Naive thymus-derived CD4-positive, alpha-beta T cell (primary cell): Measurements from ENCODE around the gene VKORC1L1. TPM values are rescaled to one million over a fixed set of nuclear protein-coding genes. Genes with fewer than 3 reads are reported as not detected.
A peak's percentile ranks its signal among the peaks of the same experiment; 100 is the strongest.
"Not testable (repeated sequence)": the region's sequence is repeated elsewhere in the genome, so short reads cannot be mapped to it uniquely, and the experiment has no call there.

Source experiments
- ATAC-seq: fragments of 150-1000 bp; cut with Tn5 transposase; 2 replicates; pipeline ENCODE4 v1.10.0; 2021; ENCODE audit warnings: mild to moderate bottlenecking, moderate library complexity
- CTCF ChIA-PET: fragments of 350-600 bp; sonication (Branson Sonifier 250); formaldehyde crosslinking; loops from one replicate; lab custom pipeline; 2021; ENCODE audit warnings: antibody characterized with exemption; lab: Charles Lee
- POLR2A ChIA-PET: fragments of 350-600 bp; sonication (Branson Sonifier 250); formaldehyde crosslinking; loops from one replicate; lab custom pipeline; 2021; ENCODE audit warnings: antibody characterized with exemption, inconsistent platforms; lab: Charles Lee
- DNase-seq, 9 donors: peaks; one replicate each; pipeline versions ENCODE4 v3.0.0 to v3.0.0-alpha.2; 2020 to 2022; ENCODE audit warnings: mixed read lengths in 1 of 9
- H3K27ac ChIP-seq: one replicate; pipeline ENCODE4 v1.7.0; 2013; ENCODE audit warnings: mild to moderate bottlenecking, low read depth, low read length, moderate library complexity
- H3K27me3 ChIP-seq, 2 donors: one replicate each; pipeline ENCODE4 v1.7.0; 2013; ENCODE audit warnings: low read length in 2 of 2, mild to moderate bottlenecking in 2 of 2, moderate library complexity in 2 of 2; ENCODE audit not compliant: control insufficient read depth in 2 of 2, insufficient read depth in 2 of 2
- H3K36me3 ChIP-seq, 3 experiments: 1 replicate in 2 of 3; 2 replicates in 1 of 3; pipeline ENCODE4 v1.7.0; 2013; ENCODE audit warnings: low read length in 3 of 3, mild to moderate bottlenecking in 3 of 3, moderate library complexity in 1 of 3; ENCODE audit not compliant: insufficient read depth in 3 of 3, control insufficient read depth in 2 of 3
- H3K4me1 ChIP-seq, 2 donors: one replicate each; pipeline ENCODE4 v1.7.0; 2013; ENCODE audit warnings: low read length in 2 of 2, mild to moderate bottlenecking in 2 of 2, moderate library complexity in 1 of 2; ENCODE audit not compliant: control insufficient read depth in 2 of 2, insufficient read depth in 2 of 2
- H3K4me3 ChIP-seq: 2 replicates; pipeline ENCODE4 v1.7.0; 2013; ENCODE audit warnings: mild to moderate bottlenecking, low read length
- H3K9me3 ChIP-seq, 3 experiments: 1 replicate in 2 of 3; 2 replicates in 1 of 3; pipeline ENCODE4 v1.7.0; 2013; ENCODE audit warnings: low read length in 3 of 3; ENCODE audit not compliant: control insufficient read depth in 2 of 3
- H3K27ac Mint-ChIP-seq, 9 donors: one replicate each; pipeline ENCODE4 v1.8.0; 2020 to 2022; ENCODE audit warnings: mixed read lengths in 9 of 9, mild to moderate bottlenecking in 8 of 9, moderate library complexity in 5 of 9, inconsistent platforms in 2 of 9
- H3K27me3 Mint-ChIP-seq, 5 donors: one replicate each; pipeline ENCODE4 v1.8.0; 2021 to 2022; ENCODE audit warnings: mixed read lengths in 5 of 5, mild to moderate bottlenecking in 1 of 5
- H3K36me3 Mint-ChIP-seq, 5 donors: one replicate each; pipeline ENCODE4 v1.8.0; 2020 to 2022; ENCODE audit warnings: mixed read lengths in 5 of 5, mild to moderate bottlenecking in 3 of 5, inconsistent platforms in 1 of 5
- H3K4me1 Mint-ChIP-seq, 7 donors: one replicate each; pipeline ENCODE4 v1.8.0; 2020 to 2022; ENCODE audit warnings: mixed read lengths in 7 of 7, mild to moderate bottlenecking in 3 of 7, inconsistent platforms in 1 of 7
- H3K4me3 Mint-ChIP-seq, 10 donors: one replicate each; pipeline ENCODE4 v1.8.0; 2020 to 2022; ENCODE audit warnings: mild to moderate bottlenecking in 10 of 10, mixed read lengths in 10 of 10, moderate library complexity in 6 of 10, inconsistent platforms in 2 of 10
- H3K9me3 Mint-ChIP-seq, 11 donors: one replicate each; pipeline ENCODE4 v1.8.0; 2020 to 2022; ENCODE audit warnings: mixed read lengths in 11 of 11, mild to moderate bottlenecking in 4 of 11, inconsistent platforms in 1 of 11, moderate library complexity in 1 of 11
- intact Hi-C, 2 donors: fragments of 100-400 bp; cut with micrococcal nuclease; formaldehyde crosslinking; loops; one replicate each; pipeline ENCODE4 v1.15.1; 2023
- polyA plus RNA-seq, 2 donors: library from polyadenylated mRNA; unstranded; fragments of 300-500 nt; fragmentation: Illumina TruSeq; gene quantifications; one replicate each; pipeline ENCODE4 v1.2.3, GENCODE V29; 2021
- total RNA-seq, 6 experiments: library from RNA in 5 of 6; stranded (reverse) in 5 of 6; gene quantifications; 1 replicate in 5 of 6; 2 replicates in 1 of 6; pipeline ENCODE4 v1.2.3 and lab custom pipeline; 2021 to 2026

VKORC1L1 gene
- total and polyA plus RNA-seq, 7 experiments from 2014 or later = 2.8 to 15.8 (median 5.5) TPM

- ATAC-seq, H3K4me3 Mint-ChIP-seq, H3K9me3 ChIP-seq, H3K36me3 ChIP-seq, POLR2A ChIA-PET, H3K4me1 ChIP-seq, DNase-seq, H3K27me3 ChIP-seq, H3K4me1 Mint-ChIP-seq, intact Hi-C loops, H3K27ac ChIP-seq, CTCF ChIA-PET, H3K4me3 ChIP-seq, H3K27me3 Mint-ChIP-seq, H3K9me3 Mint-ChIP-seq, H3K36me3 Mint-ChIP-seq: not testable (repeated sequence)
- peak overlapping the region in 1 of 9 donors; percentile 8 for H3K27ac Mint-ChIP-seq
These were observed 132.3 kb downstream of the VKORC1L1 start for GRCh38 chr7:66005115-66005671.

DNA sequence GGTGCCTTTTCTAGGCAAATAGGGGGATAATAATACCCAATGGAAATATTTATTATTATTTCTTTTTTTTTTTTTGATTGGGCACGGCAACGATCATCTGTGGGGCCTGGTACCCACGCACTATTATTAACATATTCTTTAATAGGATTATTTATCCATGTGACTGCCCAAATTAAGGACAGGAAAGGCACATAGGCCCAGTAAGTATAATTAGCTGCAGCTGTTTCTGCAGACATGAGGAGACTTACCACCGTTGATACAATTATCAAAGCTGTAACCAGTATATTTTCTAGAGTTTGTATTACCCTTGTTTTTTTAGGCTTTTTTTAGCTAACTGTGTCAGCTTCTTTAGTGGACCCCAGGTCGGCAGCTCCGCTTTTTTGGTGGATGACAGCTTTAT is 134.4 kb downstream of the VKORC1L1 start:
- ChIA-PET POLR2A (no interaction called here), CTCF (no interaction called here)
- no peaks in the 10 kb centered on the region for H3K4me1 ChIP-seq
- H3K27me3 Mint-ChIP-seq = peaks cover 0 to 9% (median 0%) of the 10 kb centered on the region in 5 donors
- intact Hi-C loops = no loop called here
- no peaks in the 10 kb centered on the region for H3K36me3 ChIP-seq
- peaks cover 0 to 4% (median 0%) of the 10 kb centered on the region in 5 donors for H3K36me3 Mint-ChIP-seq
- ATAC-seq = no peak
- no peak for DNase-seq
- no peaks in the 10 kb centered on the region for H3K9me3 ChIP-seq
- no peak overlapping the region for H3K27ac ChIP-seq
- H3K9me3 Mint-ChIP-seq = no peaks in the 10 kb centered on the region
- H3K27me3 ChIP-seq = no peaks in the 10 kb centered on the region
- no peak overlapping the region for H3K27ac Mint-ChIP-seq
- H3K4me1 Mint-ChIP-seq = no peaks in the 10 kb centered on the region
- H3K4me3 ChIP-seq = no peak overlapping the region
- H3K4me3 Mint-ChIP-seq = no peak overlapping the region

Other genes starting within 250 kb of the VKORC1L1 start
- gene GUSB, start 109.1 kb downstream of the VKORC1L1 start, total RNA-seq = 10 to 100 TPM; 41.8 to 62.5 (median 53.3) TPM
- 10 to 100 TPM; 34.0 to 44.0 TPM for gene GUSB, start 109.1 kb downstream of the VKORC1L1 start, polyA plus RNA-seq
- 10 to 100 TPM; 11.3 to 29.7 (median 12.8) TPM for gene ASL, start 202.7 kb downstream of the VKORC1L1 start, total RNA-seq
- 1 to 10 TPM; 4.9 to 6.7 TPM for gene ASL, start 202.7 kb downstream of the VKORC1L1 start, polyA plus RNA-seq
- 10 to 100 TPM; 29.8 to 37.9 (median 34.0) TPM for gene CRCP, start 241.8 kb downstream of the VKORC1L1 start, total RNA-seq
- gene CRCP, start 241.8 kb downstream of the VKORC1L1 start, polyA plus RNA-seq = 10 to 100 TPM; 27.3 to 32.1 TPM